DOHH2 (cell line): ENCODE data around the gene MLH1.

Source experiments
- H3F3A ChIP-seq: fragments of 200-600 bp; sonication (generic), shearing (Covaris generic); 2 replicates; pipeline ENCODE4 v1.6.0; 2016; ENCODE audit warnings: antibody characterized with exemption, mild to moderate bottlenecking; ENCODE audit not compliant: control insufficient read depth, insufficient read depth
- H3K27ac ChIP-seq: fragments of 200-600 bp; sonication (generic); 2 replicates; pipeline ENCODE4 v1.5.1; 2014; ENCODE audit warnings: low read depth, mild to moderate bottlenecking, low read length, moderate library complexity
- H3K27me3 ChIP-seq: fragments of 200-600 bp; sonication (generic); 2 replicates; pipeline ENCODE4 v1.6.1; 2014; ENCODE audit warnings: mild to moderate bottlenecking, low read length, mixed read lengths; ENCODE audit not compliant: control insufficient read depth
- H3K36me3 ChIP-seq: fragments of 200-600 bp; sonication (generic); 2 replicates; pipeline ENCODE4 v1.6.1; 2014; ENCODE audit warnings: mild to moderate bottlenecking, low read length, moderate library complexity, mixed read lengths; ENCODE audit not compliant: control insufficient read depth
- H3K4me1 ChIP-seq: fragments of 200-600 bp; sonication (generic); 2 replicates; pipeline ENCODE4 v1.6.1; 2014; ENCODE audit warnings: mild to moderate bottlenecking, low read length, mixed read lengths; ENCODE audit not compliant: control insufficient read depth
- H3K4me2 ChIP-seq: fragments of 200-600 bp; sonication (generic); 2 replicates; pipeline ENCODE4 v1.6.0; 2014; ENCODE audit warnings: mild to moderate bottlenecking, low read length, moderate library complexity
- H3K4me3 ChIP-seq: fragments of 200-600 bp; sonication (generic); 2 replicates; pipeline ENCODE4 v1.5.1; 2014; ENCODE audit warnings: mild to moderate bottlenecking, low read length, mixed read lengths
- H3K79me2 ChIP-seq: fragments of 200-600 bp; sonication (generic); 2 replicates; pipeline ENCODE4 v1.6.1; 2014; ENCODE audit warnings: mild to moderate bottlenecking, low read length, mixed read lengths; ENCODE audit not compliant: control insufficient read depth
- H3K9me2 ChIP-seq: fragments of 200-600 bp; sonication (generic); replicated peaks from 2 replicates; pipeline ENCODE4 v1.6.1; 2014; ENCODE audit warnings: mild to moderate bottlenecking, low read length, mixed read lengths; ENCODE audit not compliant: control insufficient read depth
- H3K9me3 ChIP-seq: fragments of 200-600 bp; sonication (generic); 2 replicates; pipeline ENCODE4 v1.6.1; 2014; ENCODE audit warnings: antibody characterized with exemption, low read length, mixed read lengths; ENCODE audit not compliant: control insufficient read depth, insufficient read depth
- H4K20me1 ChIP-seq: fragments of 200-600 bp; sonication (generic); 2 replicates; pipeline ENCODE4 v1.6.0; 2014; ENCODE audit warnings: low read depth, mild to moderate bottlenecking, antibody characterized with exemption, low read length, moderate library complexity; ENCODE audit not compliant: control insufficient read depth, insufficient read depth
- EZH2phosphoT487 ChIP-seq: fragments of 200-600 bp; sonication (generic); IDR thresholded peaks from 2 replicates; pipeline ENCODE4 v1.6.1; 2017; ENCODE audit warnings: borderline replicate concordance, mild to moderate bottlenecking, antibody characterized with exemption, low read length, moderate library complexity, mixed read lengths
- TF ChIP-seq, protein P1 (sequence below): fragments of 200-600 bp; sonication (generic); IDR thresholded peaks from one replicate; pipeline ENCODE4 v1.5.1; 2014; ENCODE audit warnings: antibody characterized with exemption, mild to moderate bottlenecking, low read depth, low read length; ENCODE audit not compliant: poor library complexity, severe bottlenecking

MLH1 gene

GRCh38 chr3:36992806-36993325 lies 452 bp upstream of the MLH1 start, which contains the start of gene EPM2AIP1:
Gene EPM2AIP1 (minus strand): TSS chr3:36993131. CDS start chr3:36993077, 54 bp downstream.
- peak within 1 kb of the TSS; percentile 82 for H3K27ac ChIP-seq
- no peaks in the 10 kb centered on the region for H3K9me3 ChIP-seq
- peaks cover 93% of the 10 kb centered on the region for H3K79me2 ChIP-seq
- H3K4me3 ChIP-seq, result peak within 1 kb of the TSS; percentile 87
- peaks cover 87% of the 10 kb centered on the region for H3K36me3 ChIP-seq
- peaks cover 36% of the 10 kb centered on the region; the same call in 1 of the 2 replicates for H4K20me1 ChIP-seq
- no peak for TF ChIP-seq EZH2phosphoT487
- TF ChIP-seq, protein P1, sequence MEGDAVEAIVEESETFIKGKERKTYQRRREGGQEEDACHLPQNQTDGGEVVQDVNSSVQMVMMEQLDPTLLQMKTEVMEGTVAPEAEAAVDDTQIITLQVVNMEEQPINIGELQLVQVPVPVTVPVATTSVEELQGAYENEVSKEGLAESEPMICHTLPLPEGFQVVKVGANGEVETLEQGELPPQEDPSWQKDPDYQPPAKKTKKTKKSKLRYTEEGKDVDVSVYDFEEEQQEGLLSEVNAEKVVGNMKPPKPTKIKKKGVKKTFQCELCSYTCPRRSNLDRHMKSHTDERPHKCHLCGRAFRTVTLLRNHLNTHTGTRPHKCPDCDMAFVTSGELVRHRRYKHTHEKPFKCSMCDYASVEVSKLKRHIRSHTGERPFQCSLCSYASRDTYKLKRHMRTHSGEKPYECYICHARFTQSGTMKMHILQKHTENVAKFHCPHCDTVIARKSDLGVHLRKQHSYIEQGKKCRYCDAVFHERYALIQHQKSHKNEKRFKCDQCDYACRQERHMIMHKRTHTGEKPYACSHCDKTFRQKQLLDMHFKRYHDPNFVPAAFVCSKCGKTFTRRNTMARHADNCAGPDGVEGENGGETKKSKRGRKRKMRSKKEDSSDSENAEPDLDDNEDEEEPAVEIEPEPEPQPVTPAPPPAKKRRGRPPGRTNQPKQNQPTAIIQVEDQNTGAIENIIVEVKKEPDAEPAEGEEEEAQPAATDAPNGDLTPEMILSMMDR, result peak; percentile 42
- H3K4me1 ChIP-seq, result peaks cover 41% of the 10 kb centered on the region
- peak within 1 kb of the TSS; percentile 98 for H3K4me2 ChIP-seq
- no peaks in the 10 kb centered on the region for H3K27me3 ChIP-seq
- H3K9me2 ChIP-seq, result no peaks in the 10 kb centered on the region
- H3F3A ChIP-seq, result peaks cover 11% of the 10 kb centered on the region

- no peak for TF ChIP-seq EZH2phosphoT487
- TF ChIP-seq, protein P1, result no peak
- Histone ChIP-seq H3K9me2 (no peaks in the 10 kb centered on the region), H3K27me3 (no peaks in the 10 kb centered on the region), H4K20me1 (no peaks in the 10 kb centered on the region), H3K4me3 (no peak overlapping the region), H3K4me1 (no peaks in the 10 kb centered on the region), H3K79me2 (no peaks in the 10 kb centered on the region), H3F3A (no peaks in the 10 kb centered on the region), H3K27ac (no peak overlapping the region), H3K36me3 (peaks cover 77% of the 10 kb centered on the region), H3K4me2 (no peak overlapping the region), H3K9me3 (no peaks in the 10 kb centered on the region)
These were observed 21.3 kb downstream of the MLH1 start for GRCh38 chr3:37014620-37015019.

- Histone ChIP-seq H3K27ac (no peak overlapping the region), H3K9me2 (no peaks in the 10 kb centered on the region), H3K27me3 (no peaks in the 10 kb centered on the region), H3K4me2 (no peak overlapping the region), H3K36me3 (peaks cover 83% of the 10 kb centered on the region), H4K20me1 (no peaks in the 10 kb centered on the region), H3F3A (no peaks in the 10 kb centered on the region), H3K4me1 (no peaks in the 10 kb centered on the region), H3K4me3 (no peak overlapping the region), H3K79me2 (no peaks in the 10 kb centered on the region), H3K9me3 (no peaks in the 10 kb centered on the region)
- TF ChIP-seq, protein P1, result no peak
- no peak for TF ChIP-seq EZH2phosphoT487
These were observed 22.3 kb downstream of the MLH1 start for GRCh38 chr3:37015642-37016041.
